ENCODE data around the gene OR12D3.

The OR12D3 gene, protein sequence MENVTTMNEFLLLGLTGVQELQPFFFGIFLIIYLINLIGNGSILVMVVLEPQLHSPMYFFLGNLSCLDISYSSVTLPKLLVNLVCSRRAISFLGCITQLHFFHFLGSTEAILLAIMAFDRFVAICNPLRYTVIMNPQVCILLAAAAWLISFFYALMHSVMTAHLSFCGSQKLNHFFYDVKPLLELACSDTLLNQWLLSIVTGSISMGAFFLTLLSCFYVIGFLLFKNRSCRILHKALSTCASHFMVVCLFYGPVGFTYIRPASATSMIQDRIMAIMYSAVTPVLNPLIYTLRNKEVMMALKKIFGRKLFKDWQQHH

GRCh38 chr6:29375191-29375590 is at the start of gene OR12D3:
Gene OR12D3 (minus strand): TSS chr6:29375291. CDS start chr6:29375287, 4 bp downstream.
- no peak for DNase-seq (ENCODE audit: extremely low read depth, insufficient read length)
- H3K36me3 ChIP-seq (ENCODE audit: control insufficient read depth, insufficient read depth, low read length): no peaks in the 10 kb centered on the region
- TF ChIP-seq CTCF (IDR thresholded peaks at IDR 0.05; ENCODE audit: insufficient read depth, low read length, poor library complexity, severe bottlenecking): no peak
- H3K27me3 ChIP-seq (replicated peaks; ENCODE audit: control insufficient read depth, insufficient read depth, low read length): no peaks in the 10 kb centered on the region
- H3K4me3 ChIP-seq (replicated peaks; ENCODE audit: low read depth, low read length): no peak within 1 kb of the TSS

DNA sequence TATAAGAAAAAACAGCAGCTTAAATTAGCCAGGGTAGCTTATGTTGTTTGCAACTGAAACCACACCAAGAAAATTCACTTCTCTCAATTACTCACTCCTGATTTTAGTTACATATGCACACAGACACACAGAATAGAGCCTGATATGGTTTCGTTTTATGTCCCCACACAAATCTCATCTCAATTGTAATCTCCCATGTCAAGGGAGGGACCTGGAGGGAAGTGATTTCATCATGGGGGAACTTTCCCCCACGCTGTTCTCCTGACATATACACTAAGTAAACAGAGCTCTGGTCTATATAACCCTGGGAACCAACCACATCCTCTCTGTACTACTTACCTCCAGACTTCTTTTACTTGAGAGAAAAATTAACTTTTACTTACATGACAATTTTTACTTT is 49.5 kb upstream of the OR12D3 start:
- H3K4me3 ChIP-seq (replicated peaks; ENCODE audit: low read depth, low read length): no peak overlapping the region
- no peaks in the 10 kb centered on the region for H3K36me3 ChIP-seq (ENCODE audit: control insufficient read depth, insufficient read depth, low read length)
- no peak for TF ChIP-seq CTCF (IDR thresholded peaks at IDR 0.05; ENCODE audit: insufficient read depth, low read length, poor library complexity, severe bottlenecking)
- DNase-seq (ENCODE audit: extremely low read depth, insufficient read length): no peak
- no peaks in the 10 kb centered on the region for H3K27me3 ChIP-seq (replicated peaks; ENCODE audit: control insufficient read depth, insufficient read depth, low read length)

GRCh38 chr6:29424168-29424567 is 49.1 kb upstream of the OR12D3 start:
- Histone ChIP-seq H3K27me3 (replicated peaks; ENCODE audit: control insufficient read depth, insufficient read depth, low read length) (no peaks in the 10 kb centered on the region), H3K36me3 (ENCODE audit: control insufficient read depth, insufficient read depth, low read length) (no peaks in the 10 kb centered on the region), H3K4me3 (replicated peaks; ENCODE audit: low read depth, low read length) (no peak overlapping the region)
- TF ChIP-seq CTCF (IDR thresholded peaks at IDR 0.05; ENCODE audit: insufficient read depth, low read length, poor library complexity, severe bottlenecking): no peak
- DNase-seq (ENCODE audit: extremely low read depth, insufficient read length): no peak

DNA sequence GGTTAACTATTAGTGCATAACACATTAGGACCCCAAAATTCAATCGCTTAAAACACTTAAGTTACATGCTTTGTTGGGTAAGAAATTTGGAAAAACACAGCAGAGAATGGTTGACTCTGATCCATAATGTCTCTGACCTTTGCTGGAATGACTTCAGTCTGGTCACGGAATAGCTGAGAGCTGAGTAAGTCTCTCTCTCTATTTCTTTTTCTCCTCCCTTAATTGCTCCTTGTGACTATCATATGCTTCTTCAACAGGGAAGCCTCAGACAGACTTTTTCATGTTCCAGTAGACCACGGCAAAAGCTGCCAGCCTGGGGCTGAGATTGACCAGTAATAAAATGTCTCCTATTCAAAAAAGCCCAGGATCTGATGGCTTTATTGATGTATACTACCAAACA is 44.4 kb upstream of the OR12D3 start:
- no peaks in the 10 kb centered on the region for H3K36me3 ChIP-seq (ENCODE audit: control insufficient read depth, insufficient read depth, low read length)
- no peaks in the 10 kb centered on the region for H3K27me3 ChIP-seq (replicated peaks; ENCODE audit: control insufficient read depth, insufficient read depth, low read length)
- no peak for TF ChIP-seq CTCF (IDR thresholded peaks at IDR 0.05; ENCODE audit: insufficient read depth, low read length, poor library complexity, severe bottlenecking)
- H3K4me3 ChIP-seq (replicated peaks; ENCODE audit: low read depth, low read length): no peak overlapping the region
- DNase-seq (ENCODE audit: extremely low read depth, insufficient read length): no peak

DNA sequence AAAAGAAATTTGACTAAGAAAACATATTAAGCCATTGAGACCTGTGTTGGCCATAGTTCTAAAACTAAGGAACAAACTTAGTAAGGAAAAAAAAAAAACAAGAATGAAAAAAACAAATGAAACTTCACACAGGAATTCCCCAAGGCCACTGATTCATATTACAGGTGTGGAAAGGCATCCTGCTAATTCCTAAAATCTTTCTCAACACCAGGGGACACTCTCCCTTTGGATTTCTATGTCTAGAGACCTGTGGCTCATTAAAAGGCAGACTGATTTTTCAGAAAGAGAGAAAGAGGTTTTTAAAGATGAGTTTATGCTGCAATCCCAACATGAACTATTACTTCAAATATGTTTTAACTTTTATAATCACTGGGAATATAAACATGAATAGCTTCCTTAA is 39.5 kb upstream of the OR12D3 start, which contains the start of gene OR12D1:
TSS of gene OR12D1 (plus strand) at position 341 of the 400 bp plus-strand sequence.
- H3K36me3 ChIP-seq (ENCODE audit: control insufficient read depth, insufficient read depth, low read length): no peaks in the 10 kb centered on the region
- TF ChIP-seq CTCF (IDR thresholded peaks at IDR 0.05; ENCODE audit: insufficient read depth, low read length, poor library complexity, severe bottlenecking): no peak
- H3K27me3 ChIP-seq (replicated peaks; ENCODE audit: control insufficient read depth, insufficient read depth, low read length): no peaks in the 10 kb centered on the region
- no peak for DNase-seq (ENCODE audit: extremely low read depth, insufficient read length)
- H3K4me3 ChIP-seq (replicated peaks; ENCODE audit: low read depth, low read length): no peak within 1 kb of the TSS
